ENCODE measurements around the gene SH3BGRL. TPM values are rescaled to one million over a fixed set of nuclear protein-coding genes. Genes with fewer than 3 reads are reported as not detected.

The SH3BGRL gene
- total and polyA plus RNA-seq, 2 of the 13 experiments (the other 11 are each of a cell fraction or from before 2014, with no cell fraction given): 8.9 to 11.4 TPM

DNA sequence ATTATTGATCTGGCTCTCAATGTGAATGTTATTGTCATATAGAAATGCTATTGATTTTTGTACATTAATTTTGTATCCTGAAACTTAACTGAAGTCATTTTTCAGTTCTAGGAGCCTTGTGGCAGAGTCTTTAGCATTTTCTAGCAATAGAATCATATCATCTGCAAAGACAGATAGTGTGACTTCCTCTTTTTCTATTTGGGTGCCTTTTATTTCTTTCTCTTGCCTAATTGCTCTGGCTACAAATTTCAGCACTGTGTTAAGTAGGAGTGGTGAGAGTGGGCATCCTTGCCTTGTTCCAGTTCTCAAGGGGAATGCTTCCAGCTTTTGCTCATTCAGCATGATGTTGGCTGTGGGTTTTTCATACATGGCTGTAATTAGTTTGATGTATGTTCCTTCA lies 102.7 kb downstream of the SH3BGRL start:
- CTCF ChIA-PET (ENCODE audit: low intra/inter-chr PET ratio, low total read pairs): no interaction called here
- H3K79me2 ChIP-seq (ENCODE audit: insufficient read depth, low read length): no peaks in the 10 kb centered on the region
- H3K27ac ChIP-seq (ENCODE audit: extremely low read length, insufficient read depth, low read length): no peak overlapping the region
- H3K36me3 ChIP-seq (replicated peaks in 1 of 2; ENCODE audit: control insufficient read depth in 1 of 2, insufficient read depth in 2 of 2, low read length in 2 of 2): no peaks in the 10 kb centered on the region
- H3K27me3 ChIP-seq (ENCODE audit: control insufficient read depth in 1 of 2, insufficient read depth in 2 of 2, low read length in 2 of 2): no peaks in the 10 kb centered on the region
- no peak overlapping the region for H3K9ac ChIP-seq (ENCODE audit: insufficient read depth, low read depth, low read length)
- no peak for DNase-seq (ENCODE audit: low spot score)
- no peak overlapping the region for H3K4me2 ChIP-seq (ENCODE audit: low read depth, low read length)
- intact Hi-C loops (cut with micrococcal nuclease; ENCODE audit: unreplicated experiment): no loop called here
- POLR2A ChIA-PET: no interaction called here
- H3K4me3 ChIP-seq (replicated peaks in 1 of 3; ENCODE audit: insufficient read depth in 1 of 3, low read depth in 2 of 3, low read length in 3 of 3): no peak overlapping the region
- H4K20me1 ChIP-seq (ENCODE audit: insufficient read depth, low read length): no peaks in the 10 kb centered on the region
- no peaks in the 10 kb centered on the region for H3K4me1 ChIP-seq (ENCODE audit: insufficient read depth, low read length)
- BruUV-seq (replicated peaks): no TSS peak
- ATAC-seq: no peak
- in situ Hi-C loops (cut with HindIII; ENCODE audit: extremely low pct_ligation_motif_present, low pct_unique_long_range_greater_than_20kb): no loop called here
- no peak for FAIRE-seq
- H3K9me3 ChIP-seq (ENCODE audit: low read length): no peaks in the 10 kb centered on the region
- TF ChIP-seq MXD3 (CRISPR knock-in tag; IDR thresholded peaks at IDR 0.05) (no peak), ZNF780A (CRISPR knock-in tag; IDR thresholded peaks at IDR 0.05) (no peak)
- no peak overlapping the region for H2AFZ ChIP-seq (ENCODE audit: low read length)

- no peaks in the 10 kb centered on the region for H4K20me1 ChIP-seq (ENCODE audit: insufficient read depth, low read length)
- no TSS peak for BruUV-seq (replicated peaks)
- no peak overlapping the region for H3K4me3 ChIP-seq (replicated peaks in 1 of 3; ENCODE audit: insufficient read depth in 1 of 3, low read depth in 2 of 3, low read length in 3 of 3)
- H3K9me3 ChIP-seq (ENCODE audit: low read length): no peaks in the 10 kb centered on the region
- intact Hi-C loops (cut with micrococcal nuclease; ENCODE audit: unreplicated experiment) (no loop called here), in situ Hi-C loops (cut with HindIII; ENCODE audit: extremely low pct_ligation_motif_present, low pct_unique_long_range_greater_than_20kb) (no loop called here)
- no peaks in the 10 kb centered on the region for H3K36me3 ChIP-seq (replicated peaks in 1 of 2; ENCODE audit: control insufficient read depth in 1 of 2, insufficient read depth in 2 of 2, low read length in 2 of 2)
- H3K27me3 ChIP-seq (ENCODE audit: control insufficient read depth in 1 of 2, insufficient read depth in 2 of 2, low read length in 2 of 2): no peaks in the 10 kb centered on the region
- WGBS (ENCODE audit: low lambda C conversion rate): 21% methylated on average over 1 of the region's 1 CpG
- ChIA-PET CTCF (ENCODE audit: low intra/inter-chr PET ratio, low total read pairs) (no interaction called here), POLR2A (no interaction called here)
- no peak overlapping the region for H3K9ac ChIP-seq (ENCODE audit: insufficient read depth, low read depth, low read length)
- DNase-seq (ENCODE audit: low spot score) (no peak), FAIRE-seq (no peak), ATAC-seq (no peak)
- no peak overlapping the region for H2AFZ ChIP-seq (ENCODE audit: low read length)
- TF ChIP-seq MAFF (IDR thresholded peaks at IDR 0.05; ENCODE audit: low read depth, low read length) (peak; percentile 29), MAFK (conservative IDR thresholded peaks at IDR 0.05 in 1 of 2, IDR thresholded peaks at IDR 0.05 in 1 of 2; ENCODE audit: low read length in 2 of 2) (peak in 1 of 2 experiments; percentile 52; a peak in 2 of 4 replicates), ZNF180 (CRISPR knock-in tag; IDR thresholded peaks at IDR 0.05; ENCODE audit: borderline replicate concordance, low read depth) (no peak)
- H3K27ac ChIP-seq (ENCODE audit: extremely low read length, insufficient read depth, low read length): no peak overlapping the region
- no peaks in the 10 kb centered on the region for H3K79me2 ChIP-seq (ENCODE audit: insufficient read depth, low read length)
- H3K4me2 ChIP-seq (ENCODE audit: low read depth, low read length): no peak overlapping the region
- no peaks in the 10 kb centered on the region for H3K4me1 ChIP-seq (ENCODE audit: insufficient read depth, low read length)
Observed at GRCh38 chrX:81305240-81305639, 103.3 kb downstream of the SH3BGRL start.

Data from HepG2 (cell line).